NT2/D1 (cell line): Measurements from ENCODE around the gene ADPRS.

Source experiments
- SUZ12 ChIP-seq: IDR thresholded peaks from 2 replicates; pipeline ENCODE4 v1.6.1; 2011; ENCODE audit not compliant: insufficient read length, insufficient read depth; ENCODE audit errors: extremely low read depth
- YY1 ChIP-seq: IDR thresholded peaks from 2 replicates; pipeline ENCODE4 v1.6.1; 2011; ENCODE audit not compliant: insufficient read length, insufficient read depth

- TF ChIP-seq YY1 (no peak), SUZ12 (no peak)
Observed at GRCh38 chr1:36086529-36087232, 2.0 kb upstream of the ADPRS start.
